Ishikawa (cell line): ENCODE measurements around the gene DENND4C.

Experiments used
- CEBPB ChIP-seq: IDR thresholded peaks from 2 replicates; pipeline ENCODE4 v1.6.1; 2012
- CREB1 ChIP-seq: IDR thresholded peaks from 2 replicates; pipeline ENCODE4 v1.6.1; 2012; ENCODE audit warnings: low read depth
- EGR1 ChIP-seq: IDR thresholded peaks from 2 replicates; pipeline ENCODE4 v1.6.1; 2012
- EP300 ChIP-seq: IDR thresholded peaks from 2 replicates; pipeline ENCODE4 v1.6.1; 2012; ENCODE audit warnings: borderline replicate concordance
- FOXM1 ChIP-seq: IDR thresholded peaks from 2 replicates; pipeline ENCODE4 v1.6.1; 2012; ENCODE audit warnings: low read depth, borderline replicate concordance
- NFIC ChIP-seq: IDR thresholded peaks from 2 replicates; pipeline ENCODE4 v1.6.1; 2012
- RAD21 ChIP-seq: IDR thresholded peaks from 2 replicates; pipeline ENCODE4 v1.6.1; 2012; ENCODE audit warnings: low read depth
- TAF1 ChIP-seq: IDR thresholded peaks from 2 replicates; pipeline ENCODE4 v1.6.1; 2012; ENCODE audit warnings: low read depth, mild to moderate bottlenecking
- TCF12 ChIP-seq: IDR thresholded peaks from 2 replicates; pipeline ENCODE4 v1.6.1; 2012; ENCODE audit warnings: low read depth
- TEAD4 ChIP-seq: IDR thresholded peaks from 2 replicates; pipeline ENCODE4 v1.6.1; 2012
- YY1 ChIP-seq: IDR thresholded peaks from 2 replicates; pipeline ENCODE4 v1.6.1; 2012; ENCODE audit warnings: low read depth
- ZBTB7A ChIP-seq: IDR thresholded peaks from 2 replicates; pipeline ENCODE4 v1.6.1; 2012; ENCODE audit warnings: low read depth
- TF ChIP-seq, protein P1 (sequence below): IDR thresholded peaks from 2 replicates; pipeline ENCODE4 v1.6.1; 2012; ENCODE audit warnings: low read depth, mild to moderate bottlenecking
- TF ChIP-seq, protein P2 (sequence below): IDR thresholded peaks from 2 replicates; pipeline ENCODE4 v1.6.1; 2012
- TF ChIP-seq, protein P3 (sequence below): IDR thresholded peaks from 2 replicates; pipeline ENCODE4 v1.6.1; 2012

Gene DENND4C

DNA sequence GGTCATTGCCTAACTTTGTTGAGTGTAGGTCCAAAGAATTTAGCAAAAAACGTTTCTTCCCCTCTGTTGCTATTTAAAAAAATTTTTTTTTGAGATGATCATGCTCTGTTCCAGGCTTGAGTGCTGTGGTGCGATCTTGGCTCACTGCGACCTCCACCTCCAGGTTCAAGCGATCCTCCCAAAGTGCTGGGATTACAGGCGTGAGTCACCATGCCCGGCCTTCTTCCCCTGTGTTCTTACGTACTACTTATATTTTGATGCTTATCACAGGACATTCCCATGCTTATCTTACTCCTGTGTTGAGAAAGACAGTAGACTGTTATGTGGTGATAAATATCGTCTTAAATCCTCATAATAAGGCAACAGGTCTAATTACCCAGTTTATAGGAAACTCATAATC lies 180.8 kb downstream of the DENND4C start:
- no peak for TF ChIP-seq YY1

DNA sequence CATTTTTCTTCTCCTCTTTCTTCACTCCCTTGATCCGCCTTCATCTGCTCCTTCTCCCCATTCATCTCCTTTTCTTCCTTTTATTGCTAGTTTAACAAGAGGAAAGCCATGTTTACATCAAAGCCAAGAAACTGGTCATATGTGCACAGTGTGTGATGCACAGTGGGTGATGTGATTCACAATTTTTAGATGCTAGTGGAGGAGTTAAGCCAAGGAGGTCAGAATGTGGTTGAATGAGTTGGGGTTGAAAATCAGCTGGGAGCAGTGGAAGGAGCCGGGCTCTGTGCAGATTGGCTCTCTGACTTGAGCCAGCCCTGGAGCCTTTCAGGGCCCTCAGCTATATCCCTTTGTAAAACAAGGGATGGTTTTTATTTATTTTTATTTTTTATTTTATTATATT lies 185.7 kb downstream of the DENND4C start:
- TF ChIP-seq ZBTB7A (no peak), TAF1 (no peak), EP300 (no peak), CREB1 (no peak), FOXM1 (no peak), CEBPB (no peak), RAD21 (no peak), NFIC (no peak), TEAD4 (no peak), YY1 (no peak), EGR1 (no peak), TCF12 (no peak)
- TF ChIP-seq, protein P1, sequence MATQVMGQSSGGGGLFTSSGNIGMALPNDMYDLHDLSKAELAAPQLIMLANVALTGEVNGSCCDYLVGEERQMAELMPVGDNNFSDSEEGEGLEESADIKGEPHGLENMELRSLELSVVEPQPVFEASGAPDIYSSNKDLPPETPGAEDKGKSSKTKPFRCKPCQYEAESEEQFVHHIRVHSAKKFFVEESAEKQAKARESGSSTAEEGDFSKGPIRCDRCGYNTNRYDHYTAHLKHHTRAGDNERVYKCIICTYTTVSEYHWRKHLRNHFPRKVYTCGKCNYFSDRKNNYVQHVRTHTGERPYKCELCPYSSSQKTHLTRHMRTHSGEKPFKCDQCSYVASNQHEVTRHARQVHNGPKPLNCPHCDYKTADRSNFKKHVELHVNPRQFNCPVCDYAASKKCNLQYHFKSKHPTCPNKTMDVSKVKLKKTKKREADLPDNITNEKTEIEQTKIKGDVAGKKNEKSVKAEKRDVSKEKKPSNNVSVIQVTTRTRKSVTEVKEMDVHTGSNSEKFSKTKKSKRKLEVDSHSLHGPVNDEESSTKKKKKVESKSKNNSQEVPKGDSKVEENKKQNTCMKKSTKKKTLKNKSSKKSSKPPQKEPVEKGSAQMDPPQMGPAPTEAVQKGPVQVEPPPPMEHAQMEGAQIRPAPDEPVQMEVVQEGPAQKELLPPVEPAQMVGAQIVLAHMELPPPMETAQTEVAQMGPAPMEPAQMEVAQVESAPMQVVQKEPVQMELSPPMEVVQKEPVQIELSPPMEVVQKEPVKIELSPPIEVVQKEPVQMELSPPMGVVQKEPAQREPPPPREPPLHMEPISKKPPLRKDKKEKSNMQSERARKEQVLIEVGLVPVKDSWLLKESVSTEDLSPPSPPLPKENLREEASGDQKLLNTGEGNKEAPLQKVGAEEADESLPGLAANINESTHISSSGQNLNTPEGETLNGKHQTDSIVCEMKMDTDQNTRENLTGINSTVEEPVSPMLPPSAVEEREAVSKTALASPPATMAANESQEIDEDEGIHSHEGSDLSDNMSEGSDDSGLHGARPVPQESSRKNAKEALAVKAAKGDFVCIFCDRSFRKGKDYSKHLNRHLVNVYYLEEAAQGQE = no peak
- TF ChIP-seq, protein P2, sequence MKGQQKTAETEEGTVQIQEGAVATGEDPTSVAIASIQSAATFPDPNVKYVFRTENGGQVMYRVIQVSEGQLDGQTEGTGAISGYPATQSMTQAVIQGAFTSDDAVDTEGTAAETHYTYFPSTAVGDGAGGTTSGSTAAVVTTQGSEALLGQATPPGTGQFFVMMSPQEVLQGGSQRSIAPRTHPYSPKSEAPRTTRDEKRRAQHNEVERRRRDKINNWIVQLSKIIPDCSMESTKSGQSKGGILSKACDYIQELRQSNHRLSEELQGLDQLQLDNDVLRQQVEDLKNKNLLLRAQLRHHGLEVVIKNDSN = no peak
- TF ChIP-seq, protein P3, sequence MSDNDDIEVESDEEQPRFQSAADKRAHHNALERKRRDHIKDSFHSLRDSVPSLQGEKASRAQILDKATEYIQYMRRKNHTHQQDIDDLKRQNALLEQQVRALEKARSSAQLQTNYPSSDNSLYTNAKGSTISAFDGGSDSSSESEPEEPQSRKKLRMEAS = no peak

DNA sequence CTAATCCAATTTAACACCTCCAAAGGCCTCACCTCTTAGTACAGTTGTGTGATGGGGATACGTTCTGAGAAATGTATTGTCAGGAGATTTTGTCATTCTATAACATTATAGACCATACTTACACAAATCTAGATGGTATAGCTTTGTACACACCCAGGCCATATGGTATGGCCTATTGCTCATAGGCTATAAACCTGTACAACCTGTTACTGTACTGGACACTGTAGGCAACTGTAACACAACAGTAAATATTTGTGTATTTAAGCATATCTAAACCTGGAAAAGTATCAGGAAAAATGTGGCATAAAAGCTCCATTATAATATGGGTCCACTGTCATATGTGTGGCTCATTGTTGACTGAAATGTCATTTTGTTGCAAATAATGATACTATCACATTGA lies 190.4 kb downstream of the DENND4C start:
- TF ChIP-seq YY1 = no peak
- TF ChIP-seq CREB1 = no peak
- no peak for TF ChIP-seq ZBTB7A
- TF ChIP-seq, protein P2 = no peak
- no peak for TF ChIP-seq FOXM1
- TF ChIP-seq, protein P3 = no peak
- TF ChIP-seq TAF1 = no peak
- TF ChIP-seq CEBPB = no peak
- no peak for TF ChIP-seq TEAD4
- TF ChIP-seq NFIC = no peak
- no peak for TF ChIP-seq EGR1
